Calu3 (cell line): ENCODE results near the gene MRM3. TPM values are rescaled to one million over a fixed set of nuclear protein-coding genes. Genes with fewer than 3 reads are reported as not detected.
"Not testable (repeated sequence)": the region's sequence is repeated elsewhere in the genome, so short reads cannot be mapped to it uniquely, and the experiment has no call there.

Experiments used
- BruUV-seq: library from RNA; stranded (reverse); fragments of 400-500 nt; replicated peaks from 2 replicates; lab custom pipeline; 2021; lab: Mats Ljungman, UMichigan
- CTCF ChIA-PET: fragments of 300-600 bp; sonication (Branson Sonifier 250); formaldehyde crosslinking; loops from one replicate; lab custom pipeline; 2022; ENCODE audit warnings: antibody characterized with exemption; lab: Charles Lee
- DNase-seq: peaks from one replicate; pipeline ENCODE4 v3.0.0; 2022
- H3K27ac Mint-ChIP-seq: one replicate; pipeline ENCODE4 v1.8.0; 2022; ENCODE audit warnings: mixed read lengths; ENCODE audit not compliant: unreplicated experiment
- H3K27me3 Mint-ChIP-seq: one replicate; pipeline ENCODE4 v1.8.0; 2022; ENCODE audit warnings: mixed read lengths; ENCODE audit not compliant: unreplicated experiment
- H3K36me3 Mint-ChIP-seq: one replicate; pipeline ENCODE4 v1.8.0; 2022; ENCODE audit warnings: mild to moderate bottlenecking, moderate library complexity, mixed read lengths; ENCODE audit not compliant: insufficient read depth, unreplicated experiment
- H3K4me1 Mint-ChIP-seq: one replicate; pipeline ENCODE4 v1.8.0; 2022; ENCODE audit warnings: mild to moderate bottlenecking, low read depth, mixed read lengths; ENCODE audit not compliant: unreplicated experiment
- H3K4me3 Mint-ChIP-seq: one replicate; pipeline ENCODE4 v1.8.0; 2022; ENCODE audit warnings: mild to moderate bottlenecking, low read depth, moderate library complexity, mixed read lengths; ENCODE audit not compliant: unreplicated experiment
- H3K9me3 Mint-ChIP-seq: one replicate; pipeline ENCODE4 v1.8.0; 2022; ENCODE audit warnings: low read depth, mixed read lengths; ENCODE audit not compliant: unreplicated experiment
- CTCF ChIP-seq: fragments of 200-600 bp; IDR thresholded peaks from one replicate; pipeline ENCODE4 v1.8.0; 2022; ENCODE audit warnings: antibody characterized with exemption; ENCODE audit not compliant: unreplicated experiment
- intact Hi-C: fragments of 100-400 bp; cut with micrococcal nuclease; formaldehyde crosslinking; loops from one replicate; pipeline ENCODE4 v1.10.0; 2022; ENCODE audit not compliant: unreplicated experiment
- total RNA-seq: library from RNA; stranded (reverse); gene quantifications from 2 replicates; pipeline ENCODE4 v1.2.3, GENCODE V29; 2022

Gene MRM3
- total RNA-seq, 1 experiment from 2014 or later: 15.0 TPM

- DNase-seq: no peak
- Mint-ChIP-seq H3K36me3 (peaks cover 42% of the 10 kb centered on the region), H3K4me3 (no peak overlapping the region), H3K4me1 (no peaks in the 10 kb centered on the region), H3K9me3 (no peaks in the 10 kb centered on the region), H3K27ac (no peak overlapping the region), H3K27me3 (no peaks in the 10 kb centered on the region)
- CTCF ChIA-PET: interaction anchor here (0.9 kb wide), 1 partner anchor 21 kb away, joined by 3 read pairs; no protein-coding TSS in a partner anchor
- no TSS peak for BruUV-seq
- intact Hi-C loops: no loop called here
- no peak for TF ChIP-seq CTCF
Observed at GRCh38 chr17:778096-778495, 4.1 kb upstream of the MRM3 start.

GRCh38 chr17:784143-784542, 2.0 kb downstream of the MRM3 start:
- peaks cover 27% of the 10 kb centered on the region for H3K36me3 Mint-ChIP-seq
- no peak overlapping the region for H3K27ac Mint-ChIP-seq
- CTCF ChIA-PET: no interaction called here

GRCh38 chr17:785901-786300, 3.7 kb downstream of the MRM3 start:
- DNase-seq, H3K4me1 Mint-ChIP-seq, CTCF ChIA-PET, H3K9me3 Mint-ChIP-seq, BruUV-seq, H3K27ac Mint-ChIP-seq, H3K27me3 Mint-ChIP-seq, intact Hi-C loops, H3K4me3 Mint-ChIP-seq: not testable (repeated sequence)
- peaks cover 37% of the 10 kb centered on the region for H3K36me3 Mint-ChIP-seq

More at GRCh38 chr17:784143-784542, 2.0 kb downstream of the MRM3 start:
- BruUV-seq: no TSS peak
- no peak for DNase-seq
- no peaks in the 10 kb centered on the region for H3K4me1 Mint-ChIP-seq
- H3K9me3 Mint-ChIP-seq: no peaks in the 10 kb centered on the region
- no peaks in the 10 kb centered on the region for H3K27me3 Mint-ChIP-seq
- intact Hi-C loops: no loop called here
- no peak overlapping the region for H3K4me3 Mint-ChIP-seq
- TF ChIP-seq CTCF: no peak

GRCh38 chr17:787641-788221, 5.6 kb downstream of the MRM3 start:
- Mint-ChIP-seq H3K9me3 (no peaks in the 10 kb centered on the region), H3K36me3 (peaks cover 19% of the 10 kb centered on the region), H3K27ac (no peak overlapping the region), H3K4me3 (no peak overlapping the region), H3K4me1 (no peaks in the 10 kb centered on the region), H3K27me3 (no peaks in the 10 kb centered on the region)
- no TSS peak for BruUV-seq
- TF ChIP-seq CTCF: no peak
- intact Hi-C loops: no loop called here
- CTCF ChIA-PET: no interaction called here
- DNase-seq: no peak

- no peak overlapping the region for H3K4me3 Mint-ChIP-seq
- intact Hi-C loops: no loop called here
Observed at GRCh38 chr17:788551-788950, 6.4 kb downstream of the MRM3 start.

More at GRCh38 chr17:788551-788950, 6.4 kb downstream of the MRM3 start:
- Mint-ChIP-seq H3K4me1 (no peaks in the 10 kb centered on the region), H3K9me3 (no peaks in the 10 kb centered on the region), H3K36me3 (peaks cover 10% of the 10 kb centered on the region), H3K27ac (no peak overlapping the region), H3K27me3 (no peaks in the 10 kb centered on the region)
- DNase-seq: no peak
- BruUV-seq: no TSS peak
- CTCF ChIA-PET: no interaction called here
- TF ChIP-seq CTCF: no peak
